Activated CD8-positive, alpha-beta memory T cell treated with anti-CD3 and anti-CD28 coated beads, Interleukin-2, amount 50 U/mL, for 1 hour (primary cell): ENCODE data around the gene DMPK.
A peak's percentile ranks its signal among the peaks of the same experiment; 100 is the strongest.
"Not testable (repeated sequence)": the region's sequence is repeated elsewhere in the genome, so short reads cannot be mapped to it uniquely, and the experiment has no call there.

Source experiments
- DNase-seq: peaks from one replicate; pipeline ENCODE4 v3.0.0-alpha.2; 2020; ENCODE audit errors: extremely low read depth

DMPK gene

DNA sequence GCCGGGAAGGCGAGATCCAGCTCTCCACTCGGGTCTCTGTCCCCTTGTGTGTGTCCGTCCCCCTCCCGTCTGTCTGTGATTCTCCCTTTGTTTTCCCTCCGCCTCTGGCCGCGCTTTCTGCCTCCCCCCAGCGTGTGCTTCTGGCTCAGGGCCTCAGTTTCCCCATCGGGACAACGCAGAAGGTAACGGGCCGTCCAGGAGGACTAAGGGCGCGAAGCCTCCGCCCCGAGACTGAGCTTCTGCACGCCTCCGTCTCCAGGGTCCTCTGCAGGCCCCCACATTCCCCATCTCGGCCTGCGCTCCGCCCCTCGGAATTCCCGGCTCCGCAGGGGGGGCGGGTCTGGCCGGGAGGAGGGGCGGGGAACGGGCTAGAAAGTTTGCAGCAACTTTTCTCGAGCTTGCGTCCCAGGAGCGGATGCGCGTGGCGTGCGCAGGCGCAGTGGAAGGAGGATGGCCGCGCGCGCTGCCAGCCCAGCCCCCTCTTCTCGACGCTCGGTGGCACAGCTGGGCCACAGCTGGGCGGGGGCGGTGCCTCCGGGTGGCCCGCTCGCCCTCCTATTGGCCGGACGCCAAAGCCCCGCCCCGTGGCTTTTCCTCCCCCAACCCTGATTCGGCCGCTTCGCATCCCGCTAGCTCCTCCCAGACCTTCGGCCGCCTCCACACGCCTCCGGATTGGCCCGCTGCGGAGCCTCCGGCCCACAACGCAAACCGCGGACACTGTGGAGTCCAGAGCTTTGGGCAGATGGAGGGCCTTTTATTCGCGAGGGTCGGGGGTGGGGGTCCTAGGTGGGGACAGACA, 13.1 kb downstream of the DMPK start, which contains the start of gene SIX5:
Gene SIX5 (minus strand): TSS at position 269 of the 799 bp plus-strand sequence. CDS start 408 bp downstream, outside the sequence.
- peak; percentile 76 for DNase-seq

DNA sequence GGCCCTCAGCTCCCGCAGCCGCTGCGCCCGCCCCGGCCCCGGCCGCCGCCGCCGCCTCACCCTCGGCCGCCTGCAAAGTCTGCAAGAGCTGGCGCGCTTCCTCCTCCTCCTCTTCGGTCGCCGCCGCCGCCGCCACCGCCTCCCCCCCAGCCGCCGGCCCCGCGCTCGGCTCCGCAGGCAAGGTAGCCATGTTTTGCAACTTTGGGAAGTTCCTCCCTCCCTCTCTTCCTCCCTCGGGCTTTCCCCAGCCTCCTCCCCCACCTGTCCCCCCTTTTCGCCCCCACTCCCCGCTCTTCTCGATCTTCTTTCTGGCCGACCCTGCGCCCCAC, 13.7 kb downstream of the DMPK start:
- DNase-seq = no peak

DNA sequence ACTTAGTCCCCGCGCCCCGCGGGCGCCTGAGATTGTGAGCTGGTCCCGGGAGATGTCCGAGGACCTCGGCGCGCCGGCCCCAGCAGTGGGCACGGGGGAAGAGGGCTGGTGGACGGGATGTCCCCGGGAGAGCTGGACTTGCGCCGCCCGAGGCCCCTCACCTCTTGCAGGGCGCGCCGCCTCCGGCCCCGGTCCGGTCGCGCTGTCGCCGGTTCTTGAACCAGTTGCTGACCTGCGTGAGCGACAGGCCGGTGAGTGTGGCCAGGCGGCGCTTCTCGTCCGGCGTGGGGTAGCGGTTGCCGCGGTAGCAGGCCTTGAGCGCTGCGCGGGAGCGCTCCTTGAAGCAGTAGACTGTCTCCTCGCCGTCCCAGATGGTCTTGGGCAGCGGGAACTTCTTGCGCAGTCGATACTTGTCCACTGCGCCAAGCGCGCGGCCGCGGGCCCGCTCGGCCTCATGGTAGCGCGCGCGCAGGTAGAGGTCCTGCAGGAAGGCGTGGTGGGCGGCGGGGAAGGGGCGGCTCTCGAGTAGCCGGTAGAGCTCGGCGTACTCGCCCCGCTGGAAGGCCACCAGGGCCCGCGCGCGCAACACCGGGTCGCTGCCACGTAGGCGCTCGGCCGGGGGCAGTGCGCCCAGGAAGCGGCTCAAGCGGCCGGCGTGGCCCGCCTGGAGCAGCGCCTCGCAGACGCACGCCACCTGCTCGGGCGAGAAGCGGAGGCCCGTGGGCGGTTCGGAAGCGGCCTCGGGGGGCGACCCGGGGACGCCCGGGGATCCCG, 14.2 kb downstream of the DMPK start:
- DNase-seq = no peak

GRCh38 chr19:45767410-45767880, 14.8 kb downstream of the DMPK start:
- DNase-seq = no peak

DNA sequence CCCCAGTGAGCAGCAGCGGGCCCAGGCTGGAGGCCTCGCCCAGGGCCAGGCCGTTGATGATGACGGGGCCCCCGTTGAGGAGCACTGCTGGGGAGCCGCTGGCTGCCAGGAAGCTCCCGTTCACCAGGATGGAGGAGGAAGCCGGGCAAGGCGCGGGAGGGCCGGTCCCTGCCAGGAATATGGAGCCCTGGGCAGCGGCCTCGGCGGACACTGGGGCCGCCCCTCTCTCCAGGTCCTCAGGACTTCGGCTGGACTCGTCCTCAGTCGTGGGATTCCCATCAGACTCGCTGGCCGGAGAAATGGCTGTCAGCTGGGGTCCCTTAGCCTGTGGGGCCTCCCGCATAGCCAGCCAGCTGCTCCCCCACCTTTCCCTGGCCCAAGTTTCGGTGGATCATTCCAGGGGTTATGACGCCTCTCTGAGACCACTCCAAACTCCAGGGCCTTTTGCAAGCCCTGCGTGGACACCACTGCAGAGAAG, 15.4 kb downstream of the DMPK start:
- no peak for DNase-seq

DNA sequence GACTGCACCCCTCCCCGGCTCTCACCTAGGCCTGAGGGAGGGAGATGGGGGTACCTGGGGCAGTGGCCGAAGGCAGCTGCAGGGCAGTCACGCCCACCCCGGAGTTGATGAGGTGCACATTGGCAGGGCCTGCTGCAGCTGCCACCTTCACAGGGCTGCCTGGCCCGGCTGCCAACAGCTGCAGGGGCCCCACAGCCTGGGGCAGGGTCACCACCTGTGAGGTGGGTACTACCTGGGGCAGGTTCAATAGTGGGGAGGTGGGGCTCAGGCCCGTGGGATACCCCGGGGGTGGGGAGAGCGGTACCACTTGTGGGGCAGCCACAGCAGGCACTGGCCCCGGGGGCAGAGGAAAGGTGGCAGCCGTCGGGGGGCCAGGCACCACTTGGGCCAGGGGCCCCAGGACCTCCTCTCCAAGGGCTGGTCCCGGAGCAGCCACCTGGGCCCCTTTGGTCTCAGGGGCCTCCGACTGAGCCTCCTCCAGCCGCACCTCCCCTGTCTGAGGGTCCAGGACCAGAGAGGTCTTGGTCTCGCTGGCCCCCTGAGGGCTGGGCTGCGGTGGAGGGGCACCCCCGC, 15.9 kb downstream of the DMPK start:
- no peak for DNase-seq

DNA sequence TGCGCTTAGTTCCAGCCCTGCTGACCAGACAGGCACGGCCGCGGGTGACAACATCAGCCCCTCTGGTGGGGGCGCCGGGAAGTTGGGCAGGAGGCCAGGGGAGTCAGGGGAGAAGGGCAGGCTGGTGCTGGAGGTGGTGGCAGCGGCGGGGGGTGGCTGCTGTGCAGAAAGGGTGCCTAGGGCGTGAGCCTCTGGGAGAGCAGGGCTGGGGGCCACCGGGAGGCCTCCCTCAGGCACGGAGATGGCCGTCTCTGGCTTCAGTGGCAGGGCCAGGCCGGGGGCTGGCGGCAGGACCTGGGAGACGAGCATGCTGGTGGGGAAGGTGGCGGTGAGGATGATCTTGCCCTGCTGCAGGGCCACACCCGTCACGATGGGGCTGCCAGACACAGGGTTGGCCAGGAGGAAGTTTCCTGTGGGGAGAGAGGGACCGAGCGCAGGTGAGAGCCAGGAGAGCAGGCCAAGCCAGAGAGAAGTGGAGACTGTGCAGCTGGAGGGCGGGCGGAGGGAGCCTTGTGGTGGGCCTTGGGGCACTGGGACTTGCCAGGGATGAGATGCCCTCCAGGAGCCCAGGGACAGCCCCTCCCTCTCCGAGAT, 16.5 kb downstream of the DMPK start:
- DNase-seq = no peak

- DNase-seq = no peak
These were observed 17.2 kb downstream of the DMPK start for GRCh38 chr19:45764945-45765701.

GRCh38 chr19:45764475-45764874, 17.8 kb downstream of the DMPK start:
- DNase-seq = no peak

GRCh38 chr19:45763691-45764294, 18.5 kb downstream of the DMPK start:
- no peak for DNase-seq

GRCh38 chr19:45762870-45763631, 19.2 kb downstream of the DMPK start:
- no peak for DNase-seq

GRCh38 chr19:45761714-45762113, 20.6 kb downstream of the DMPK start:
- no peak for DNase-seq

DNA sequence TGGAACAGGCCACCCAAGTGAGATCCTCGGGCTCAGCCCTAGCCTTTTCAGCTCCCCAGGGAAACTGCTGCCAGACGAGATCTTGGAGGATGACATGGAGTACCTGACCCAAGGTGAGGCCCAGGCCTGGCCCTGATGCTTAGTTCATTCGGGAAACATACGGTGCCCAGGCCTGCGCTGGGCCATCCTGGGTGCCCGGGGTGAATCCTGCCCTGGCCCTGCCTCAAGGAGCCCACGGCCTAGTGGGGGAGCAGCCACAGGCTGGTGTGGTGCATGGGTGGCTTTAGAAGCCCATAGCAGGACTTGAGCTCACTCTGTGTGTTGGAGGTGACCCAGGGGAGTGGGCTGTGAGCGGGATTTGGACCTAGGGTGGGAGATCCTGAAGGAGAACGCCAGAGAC, 23.4 kb downstream of the DMPK start:
- DNase-seq = no peak

GRCh38 chr19:45757695-45758094, 24.6 kb downstream of the DMPK start:
- no peak for DNase-seq

GRCh38 chr19:45754323-45754722, 28.0 kb downstream of the DMPK start:
- DNase-seq = no peak

GRCh38 chr19:45753548-45753947, 28.7 kb downstream of the DMPK start:
- no peak for DNase-seq

DNA sequence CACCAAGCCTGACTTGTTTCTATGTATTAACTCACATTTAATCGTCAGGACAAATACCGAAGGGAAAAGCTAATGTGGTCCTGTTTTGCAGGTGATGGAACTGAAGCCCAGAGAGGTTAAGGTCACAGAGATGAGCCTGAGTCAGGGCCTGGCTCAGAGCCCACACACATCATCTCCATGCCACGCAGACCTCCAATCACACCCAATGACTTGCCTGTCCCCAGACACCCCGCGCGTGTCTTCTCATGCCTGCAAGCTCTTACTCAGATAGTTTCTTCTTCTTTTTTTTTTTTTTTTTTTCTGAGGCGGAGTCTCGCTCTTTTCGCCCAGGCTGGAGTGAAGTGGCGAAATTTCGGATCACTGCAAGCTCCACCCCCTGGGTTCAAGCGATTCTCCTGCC, 29.7 kb downstream of the DMPK start:
- DNase-seq = no peak

GRCh38 chr19:45751483-45751882, 30.8 kb downstream of the DMPK start:
- not testable (repeated sequence) for DNase-seq

GRCh38 chr19:45747513-45747912, 34.8 kb downstream of the DMPK start:
- no peak for DNase-seq

DNA sequence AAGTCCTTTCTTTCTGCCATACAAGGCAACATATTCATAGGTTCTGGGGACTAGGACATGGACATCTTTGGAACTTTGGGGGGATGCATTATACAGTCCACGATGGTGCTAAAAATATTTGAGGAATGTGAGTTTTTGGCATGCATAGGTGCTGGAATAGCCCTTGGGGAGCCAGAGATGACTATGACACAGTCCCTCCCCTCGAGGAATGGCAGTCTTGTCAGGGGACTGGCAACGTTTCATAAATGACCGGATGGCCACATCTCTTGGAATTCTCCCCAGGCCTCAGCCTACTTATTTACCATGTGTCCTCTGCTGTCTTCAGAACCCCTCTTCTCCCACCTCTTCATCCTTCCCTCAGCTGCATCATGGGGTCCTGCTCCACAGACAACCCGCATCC, 35.4 kb downstream of the DMPK start:
- DNase-seq = no peak
